ENCODE measurements around the gene TBC1D23.

Gene TBC1D23

GRCh38 chr3:100359035-100359434 lies 98.2 kb downstream of the TBC1D23 start:
- DNase-seq, result no peak

DNA sequence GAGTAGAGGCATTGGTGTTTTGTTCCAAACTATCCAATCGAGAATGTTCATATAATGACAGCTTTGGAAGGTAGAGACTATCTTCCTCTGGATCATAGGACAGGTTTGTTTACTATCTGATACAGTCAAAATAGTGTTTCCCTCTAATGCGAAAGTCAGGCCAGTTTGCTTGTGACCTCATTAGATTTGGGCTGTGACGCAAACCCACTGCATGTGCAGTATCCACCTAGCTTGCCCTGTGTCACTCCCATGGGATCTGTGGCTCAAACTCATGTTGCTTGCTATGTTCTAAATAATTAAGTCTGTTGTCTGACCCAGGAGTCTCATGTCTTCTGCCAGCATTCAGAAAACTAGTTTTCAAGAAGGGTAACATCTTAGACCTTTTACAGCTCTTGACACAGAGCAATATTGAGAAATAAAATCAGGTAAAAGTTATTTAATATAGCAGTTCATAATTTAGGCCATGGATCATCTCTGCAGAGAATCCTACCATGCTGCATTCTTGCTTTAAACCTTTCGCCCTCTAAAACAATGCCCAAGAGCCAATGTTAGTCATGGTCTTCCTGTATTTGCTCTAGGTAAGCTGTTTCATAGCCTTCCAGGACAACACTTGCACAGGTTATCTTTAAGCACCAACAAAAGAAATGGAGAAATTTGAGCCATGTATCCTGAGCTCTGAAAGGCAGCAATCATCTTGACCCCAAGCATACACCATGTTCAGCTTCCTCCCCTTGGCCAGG lies 100.1 kb downstream of the TBC1D23 start:
- no peak for DNase-seq

GRCh38 chr3:100361897-100362296 lies 101.1 kb downstream of the TBC1D23 start:
- no peak for DNase-seq

GRCh38 chr3:100364421-100364820 lies 103.6 kb downstream of the TBC1D23 start:
- no peak for DNase-seq

GRCh38 chr3:100366424-100366823 lies 105.6 kb downstream of the TBC1D23 start:
- DNase-seq, result no peak

GRCh38 chr3:100368441-100368840 lies 107.6 kb downstream of the TBC1D23 start:
- DNase-seq, result no peak

GRCh38 chr3:100370756-100371155 lies 110.0 kb downstream of the TBC1D23 start:
- DNase-seq, result no peak

GRCh38 chr3:100374521-100374920 lies 113.7 kb downstream of the TBC1D23 start:
- DNase-seq, result no peak

Measured in NCI-H1105 treated with DMSO at 0.1 percent for 48 hours (cell line).